RWPE2 (cell line): ENCODE data around the gene AR.

Experiments
- ATAC-seq: fragments of 200-7000 bp; cut with Tn5 transposase; 3 replicates; pipeline ENCODE4 v1.9.1; 2021; ENCODE audit warnings: low read depth
- DNase-seq: peaks from one replicate; pipeline ENCODE4 v3.0.0-alpha.2; 2020; ENCODE audit warnings: low spot score
- H3K27ac ChIP-seq: fragments of 450-650 bp; 2 replicates; pipeline ENCODE4 v1.5.1; 2017; ENCODE audit warnings: mild to moderate bottlenecking; ENCODE audit not compliant: poor library complexity, severe bottlenecking
- H3K27me3 ChIP-seq: fragments of 250-450 bp; sonication (Bioruptor Pico); 2 replicates; pipeline ENCODE4 v1.5.1; 2021; ENCODE audit warnings: mild to moderate bottlenecking, moderate library complexity; ENCODE audit not compliant: insufficient read depth, poor library complexity, severe bottlenecking
- H3K36me3 ChIP-seq: fragments of 250-450 bp; sonication (Bioruptor Pico); 2 replicates; pipeline ENCODE4 v1.5.1; 2020; ENCODE audit warnings: low read depth, mild to moderate bottlenecking, moderate library complexity
- H3K4me1 ChIP-seq: fragments of 250-450 bp; sonication (Bioruptor Pico); 2 replicates; pipeline ENCODE4 v1.5.1; 2021; ENCODE audit warnings: mild to moderate bottlenecking, moderate library complexity; ENCODE audit not compliant: insufficient read depth, poor library complexity, severe bottlenecking
- H3K4me3 ChIP-seq: fragments of 250-450 bp; sonication (Bioruptor Pico); 2 replicates; pipeline ENCODE4 v1.5.1; 2021; ENCODE audit warnings: mild to moderate bottlenecking, moderate library complexity; ENCODE audit not compliant: severe bottlenecking
- H3K9me3 ChIP-seq: fragments of 250-450 bp; sonication (Bioruptor Pico); 2 replicates; pipeline ENCODE4 v1.5.1; 2021; ENCODE audit warnings: mild to moderate bottlenecking, moderate library complexity; ENCODE audit not compliant: severe bottlenecking
- TF ChIP-seq, protein P1 (sequence below): fragments of 450-650 bp; IDR thresholded peaks from one replicate; pipeline ENCODE4 v1.5.1; 2017; ENCODE audit warnings: mild to moderate bottlenecking, moderate library complexity; ENCODE audit not compliant: poor library complexity, severe bottlenecking

AR gene

GRCh38 chrX:67614423-67614822 lies 70.6 kb downstream of the AR start:
- Histone ChIP-seq H3K4me1 (no peaks in the 10 kb centered on the region), H3K27me3 (no peaks in the 10 kb centered on the region), H3K36me3 (no peaks in the 10 kb centered on the region), H3K4me3 (no peak overlapping the region), H3K27ac (no peak overlapping the region), H3K9me3 (no peaks in the 10 kb centered on the region)
- TF ChIP-seq, protein P1, sequence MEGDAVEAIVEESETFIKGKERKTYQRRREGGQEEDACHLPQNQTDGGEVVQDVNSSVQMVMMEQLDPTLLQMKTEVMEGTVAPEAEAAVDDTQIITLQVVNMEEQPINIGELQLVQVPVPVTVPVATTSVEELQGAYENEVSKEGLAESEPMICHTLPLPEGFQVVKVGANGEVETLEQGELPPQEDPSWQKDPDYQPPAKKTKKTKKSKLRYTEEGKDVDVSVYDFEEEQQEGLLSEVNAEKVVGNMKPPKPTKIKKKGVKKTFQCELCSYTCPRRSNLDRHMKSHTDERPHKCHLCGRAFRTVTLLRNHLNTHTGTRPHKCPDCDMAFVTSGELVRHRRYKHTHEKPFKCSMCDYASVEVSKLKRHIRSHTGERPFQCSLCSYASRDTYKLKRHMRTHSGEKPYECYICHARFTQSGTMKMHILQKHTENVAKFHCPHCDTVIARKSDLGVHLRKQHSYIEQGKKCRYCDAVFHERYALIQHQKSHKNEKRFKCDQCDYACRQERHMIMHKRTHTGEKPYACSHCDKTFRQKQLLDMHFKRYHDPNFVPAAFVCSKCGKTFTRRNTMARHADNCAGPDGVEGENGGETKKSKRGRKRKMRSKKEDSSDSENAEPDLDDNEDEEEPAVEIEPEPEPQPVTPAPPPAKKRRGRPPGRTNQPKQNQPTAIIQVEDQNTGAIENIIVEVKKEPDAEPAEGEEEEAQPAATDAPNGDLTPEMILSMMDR = no peak
- ATAC-seq (no peak), DNase-seq (no peak)

- TF ChIP-seq, protein P1 = no peak
- DNase-seq = no peak
- no peak overlapping the region for H3K4me3 ChIP-seq
- no peaks in the 10 kb centered on the region for H3K36me3 ChIP-seq
- ATAC-seq = peak; percentile 79
- no peaks in the 10 kb centered on the region for H3K4me1 ChIP-seq
- no peaks in the 10 kb centered on the region for H3K27me3 ChIP-seq
- no peak overlapping the region for H3K27ac ChIP-seq
- H3K9me3 ChIP-seq = no peaks in the 10 kb centered on the region
Observed at GRCh38 chrX:67619253-67619652, 75.4 kb downstream of the AR start.

DNA sequence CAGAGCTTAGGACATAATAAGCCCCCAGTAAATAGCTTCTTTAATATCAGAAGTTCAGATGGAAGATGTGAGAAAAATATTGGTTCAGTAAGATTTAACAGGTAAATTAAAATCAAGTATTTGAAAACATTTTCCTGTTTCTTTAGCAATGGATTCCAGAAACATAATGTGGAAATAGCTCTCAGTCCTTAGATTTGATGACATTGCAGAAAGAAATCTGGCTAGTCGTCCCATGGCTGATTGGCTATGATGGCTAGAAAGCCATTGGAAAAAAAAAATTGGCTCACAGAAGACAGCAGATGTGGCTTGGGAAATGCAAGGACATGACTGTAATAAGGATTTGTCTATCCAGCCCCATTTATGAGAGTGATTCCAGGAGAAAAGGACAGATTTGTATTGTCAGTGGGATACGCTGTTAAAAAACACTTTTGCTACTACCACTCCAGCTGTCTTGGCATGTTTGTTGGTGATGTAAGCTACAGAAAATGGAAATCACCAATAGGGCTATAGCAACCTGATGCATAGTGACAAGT lies 78.3 kb downstream of the AR start:
- TF ChIP-seq, protein P1 = no peak
- Histone ChIP-seq H3K27me3 (no peaks in the 10 kb centered on the region), H3K9me3 (no peaks in the 10 kb centered on the region), H3K36me3 (no peaks in the 10 kb centered on the region), H3K4me3 (no peak overlapping the region), H3K27ac (no peak overlapping the region), H3K4me1 (no peaks in the 10 kb centered on the region)
- ATAC-seq (no peak), DNase-seq (no peak)

DNA sequence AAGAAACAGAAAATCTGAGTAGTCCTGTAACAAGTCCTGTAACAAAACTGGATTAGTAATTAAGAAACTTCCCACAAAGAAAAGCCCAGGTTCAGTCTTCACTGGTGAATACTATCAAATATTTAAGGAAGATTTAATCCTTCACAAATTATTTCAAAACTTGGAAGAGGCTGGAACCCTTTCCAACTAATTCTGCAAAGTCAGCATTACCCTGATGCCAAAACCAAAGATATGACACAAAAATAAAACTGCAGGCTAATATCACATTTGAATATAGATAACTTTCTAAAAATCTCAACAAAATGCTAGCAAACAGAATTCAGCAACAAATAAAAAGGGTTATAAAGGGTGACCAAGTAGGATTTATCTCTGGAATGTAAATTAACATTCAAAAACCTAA lies 80.5 kb downstream of the AR start:
- no peaks in the 10 kb centered on the region for H3K27me3 ChIP-seq
- no peaks in the 10 kb centered on the region for H3K36me3 ChIP-seq
- DNase-seq (no peak), ATAC-seq (no peak)
- TF ChIP-seq, protein P1 = no peak
- no peak overlapping the region for H3K4me3 ChIP-seq
- no peaks in the 10 kb centered on the region for H3K9me3 ChIP-seq
- H3K27ac ChIP-seq = no peak overlapping the region
- H3K4me1 ChIP-seq = no peaks in the 10 kb centered on the region

GRCh38 chrX:67635424-67635823 lies 91.6 kb downstream of the AR start:
- H3K36me3 ChIP-seq = no peaks in the 10 kb centered on the region
- H3K4me1 ChIP-seq = no peaks in the 10 kb centered on the region
- H3K27me3 ChIP-seq = no peaks in the 10 kb centered on the region
- TF ChIP-seq, protein P1 = no peak
- no peak for DNase-seq
- no peaks in the 10 kb centered on the region for H3K9me3 ChIP-seq
- H3K4me3 ChIP-seq = no peak overlapping the region
- H3K27ac ChIP-seq = no peak overlapping the region
- no peak for ATAC-seq
